Activated CD4-positive, alpha-beta memory T cell treated with anti-CD3 and anti-CD28 coated beads, Interleukin-2, amount 10 ng/mL, durations not matched to agents 7 days and 5 days (primary cell): ENCODE results near the gene ICA1L. TPM values are rescaled to one million over a fixed set of nuclear protein-coding genes. Genes with fewer than 3 reads are reported as not detected.

ENCODE experiments used
- CTCF ChIA-PET: fragments of 350-600 bp; sonication (Branson Sonifier 250); formaldehyde crosslinking; loops from one replicate; lab custom pipeline; 2021; ENCODE audit warnings: antibody characterized with exemption, inconsistent platforms; lab: Charles Lee
- POLR2A ChIA-PET: fragments of 350-600 bp; sonication (Branson Sonifier 250); formaldehyde crosslinking; loops from one replicate; lab custom pipeline; 2021; ENCODE audit warnings: antibody characterized with exemption; lab: Charles Lee
- DNase-seq: peaks from one replicate; pipeline ENCODE4 v3.0.0-alpha.2; 2020
- H3K27ac Mint-ChIP-seq: one replicate; pipeline ENCODE4 v1.8.0; 2021; ENCODE audit warnings: mild to moderate bottlenecking, mixed read lengths
- H3K27me3 Mint-ChIP-seq: one replicate; pipeline ENCODE4 v1.8.0; 2021; ENCODE audit warnings: mixed read lengths
- H3K36me3 Mint-ChIP-seq: one replicate; pipeline ENCODE4 v1.8.0; 2021; ENCODE audit warnings: low read depth, mixed read lengths
- H3K4me1 Mint-ChIP-seq: one replicate; pipeline ENCODE4 v1.8.0; 2021; ENCODE audit warnings: mixed read lengths
- H3K4me3 Mint-ChIP-seq: one replicate; pipeline ENCODE4 v1.8.0; 2021; ENCODE audit warnings: mild to moderate bottlenecking, mixed read lengths
- H3K9me3 Mint-ChIP-seq: one replicate; pipeline ENCODE4 v1.8.0; 2021; ENCODE audit warnings: mixed read lengths
- total RNA-seq, 2 experiments: library from RNA; stranded (reverse); gene quantifications; one replicate each; pipeline ENCODE4 v1.2.3, GENCODE V29; 2021

ICA1L gene
- total RNA-seq, 2 experiments from 2014 or later: 3.1 to 5.6 TPM

GRCh38 chr2:202764991-202765390 lies 106.6 kb downstream of the ICA1L start:
- Mint-ChIP-seq H3K27me3 (no peaks in the 10 kb centered on the region), H3K27ac (no peak overlapping the region), H3K36me3 (no peaks in the 10 kb centered on the region), H3K4me1 (no peaks in the 10 kb centered on the region), H3K4me3 (no peak overlapping the region), H3K9me3 (no peaks in the 10 kb centered on the region)
- CTCF ChIA-PET: interaction anchor here (0.6 kb wide), 1 partner anchor 1400 kb away, joined by 3 read pairs; no protein-coding TSS in a partner anchor
- POLR2A ChIA-PET: no interaction called here
- no peak for DNase-seq

GRCh38 chr2:202763916-202764315 lies 107.7 kb downstream of the ICA1L start:
- CTCF ChIA-PET: no interaction called here
- no peaks in the 10 kb centered on the region for H3K27me3 Mint-ChIP-seq
- H3K4me1 Mint-ChIP-seq: no peaks in the 10 kb centered on the region
- H3K27ac Mint-ChIP-seq: no peak overlapping the region
- H3K9me3 Mint-ChIP-seq: no peaks in the 10 kb centered on the region
- POLR2A ChIA-PET: no interaction called here
- H3K4me3 Mint-ChIP-seq: no peak overlapping the region
- H3K36me3 Mint-ChIP-seq: no peaks in the 10 kb centered on the region
- DNase-seq: no peak

GRCh38 chr2:202762556-202762955 lies 109.0 kb downstream of the ICA1L start:
- Mint-ChIP-seq H3K27ac (no peak overlapping the region), H3K4me3 (no peak overlapping the region), H3K36me3 (no peaks in the 10 kb centered on the region), H3K27me3 (no peaks in the 10 kb centered on the region), H3K9me3 (no peaks in the 10 kb centered on the region), H3K4me1 (no peaks in the 10 kb centered on the region)
- ChIA-PET POLR2A (no interaction called here), CTCF (no interaction called here)
- DNase-seq: no peak

- Mint-ChIP-seq H3K27me3 (no peaks in the 10 kb centered on the region), H3K36me3 (no peaks in the 10 kb centered on the region), H3K27ac (no peak overlapping the region), H3K4me1 (no peaks in the 10 kb centered on the region), H3K9me3 (no peaks in the 10 kb centered on the region), H3K4me3 (no peak overlapping the region)
- ChIA-PET CTCF (no interaction called here), POLR2A (no interaction called here)
- no peak for DNase-seq
These were observed 110.7 kb downstream of the ICA1L start for GRCh38 chr2:202760848-202761247.

- no peaks in the 10 kb centered on the region for H3K27me3 Mint-ChIP-seq
- DNase-seq: no peak
- POLR2A ChIA-PET: no interaction called here
- H3K27ac Mint-ChIP-seq: no peak overlapping the region
- H3K36me3 Mint-ChIP-seq: no peaks in the 10 kb centered on the region
- CTCF ChIA-PET: no interaction called here
- H3K9me3 Mint-ChIP-seq: peaks cover 2% of the 10 kb centered on the region
- no peak overlapping the region for H3K4me3 Mint-ChIP-seq
- H3K4me1 Mint-ChIP-seq: peaks cover 1% of the 10 kb centered on the region
These were observed 113.0 kb downstream of the ICA1L start for GRCh38 chr2:202758604-202759003.

- Mint-ChIP-seq H3K9me3 (peaks cover 2% of the 10 kb centered on the region), H3K4me3 (no peak overlapping the region), H3K36me3 (peaks cover 2% of the 10 kb centered on the region), H3K27me3 (no peaks in the 10 kb centered on the region), H3K4me1 (peaks cover 6% of the 10 kb centered on the region), H3K27ac (no peak overlapping the region)
- POLR2A ChIA-PET: no interaction called here
- CTCF ChIA-PET: no interaction called here
- DNase-seq: no peak
These were observed 113.4 kb downstream of the ICA1L start for GRCh38 chr2:202758128-202758527.

GRCh38 chr2:202757339-202757738 lies 114.2 kb downstream of the ICA1L start:
- peaks cover 5% of the 10 kb centered on the region for H3K36me3 Mint-ChIP-seq
- ChIA-PET CTCF (no interaction called here), POLR2A (no interaction called here)
- no peak for DNase-seq
- peaks cover 2% of the 10 kb centered on the region for H3K9me3 Mint-ChIP-seq
- no peak overlapping the region for H3K27ac Mint-ChIP-seq
- H3K4me3 Mint-ChIP-seq: no peak overlapping the region
- H3K27me3 Mint-ChIP-seq: no peaks in the 10 kb centered on the region
- peaks cover 6% of the 10 kb centered on the region for H3K4me1 Mint-ChIP-seq

- ChIA-PET CTCF (no interaction called here), POLR2A (no interaction called here)
- Mint-ChIP-seq H3K27me3 (no peaks in the 10 kb centered on the region), H3K27ac (no peak overlapping the region), H3K36me3 (peaks cover 5% of the 10 kb centered on the region), H3K9me3 (peaks cover 2% of the 10 kb centered on the region), H3K4me3 (no peak overlapping the region), H3K4me1 (peaks cover 6% of the 10 kb centered on the region)
- DNase-seq: no peak
These were observed 115.0 kb downstream of the ICA1L start for GRCh38 chr2:202756598-202756997.

GRCh38 chr2:202754936-202755335 lies 116.6 kb downstream of the ICA1L start:
- H3K4me1 Mint-ChIP-seq: peaks cover 8% of the 10 kb centered on the region
- peaks cover 2% of the 10 kb centered on the region for H3K9me3 Mint-ChIP-seq
- no peak overlapping the region for H3K27ac Mint-ChIP-seq
- peaks cover 5% of the 10 kb centered on the region for H3K36me3 Mint-ChIP-seq
- no peaks in the 10 kb centered on the region for H3K27me3 Mint-ChIP-seq
- ChIA-PET CTCF (no interaction called here), POLR2A (no interaction called here)
- H3K4me3 Mint-ChIP-seq: no peak overlapping the region
- DNase-seq: no peak

GRCh38 chr2:202752071-202752470 lies 119.5 kb downstream of the ICA1L start:
- Mint-ChIP-seq H3K4me1 (peaks cover 8% of the 10 kb centered on the region), H3K36me3 (peaks cover 5% of the 10 kb centered on the region), H3K9me3 (peaks cover 2% of the 10 kb centered on the region), H3K4me3 (no peak overlapping the region), H3K27ac (no peak overlapping the region), H3K27me3 (no peaks in the 10 kb centered on the region)
- no peak for DNase-seq
- POLR2A ChIA-PET: no interaction called here
- CTCF ChIA-PET: interaction anchor here (0.7 kb wide), 1 partner anchor 45 kb away, joined by 3 read pairs; no protein-coding TSS in a partner anchor

- ChIA-PET CTCF (interaction anchor here (0.6 kb wide), 1 partner anchor 17 kb away, joined by 3 read pairs; no protein-coding TSS in a partner anchor), POLR2A (no interaction called here)
- Mint-ChIP-seq H3K36me3 (peaks cover 5% of the 10 kb centered on the region), H3K27ac (no peak overlapping the region), H3K27me3 (no peaks in the 10 kb centered on the region), H3K4me1 (peaks cover 8% of the 10 kb centered on the region), H3K9me3 (peaks cover 3% of the 10 kb centered on the region), H3K4me3 (no peak overlapping the region)
- DNase-seq: no peak
These were observed 120.7 kb downstream of the ICA1L start for GRCh38 chr2:202750763-202751427.

- ChIA-PET POLR2A (no interaction called here), CTCF (interaction anchor here (0.6 kb wide), 1 partner anchor 175 kb away, joined by 3 read pairs; no protein-coding TSS in a partner anchor)
- Mint-ChIP-seq H3K27me3 (no peaks in the 10 kb centered on the region), H3K9me3 (peaks cover 4% of the 10 kb centered on the region), H3K4me3 (no peak overlapping the region), H3K27ac (no peak overlapping the region), H3K4me1 (peaks cover 8% of the 10 kb centered on the region), H3K36me3 (peaks cover 5% of the 10 kb centered on the region)
- no peak for DNase-seq
These were observed 122.1 kb downstream of the ICA1L start for GRCh38 chr2:202749477-202749876.

GRCh38 chr2:202743613-202744012 lies 128.0 kb downstream of the ICA1L start:
- ChIA-PET CTCF (interaction anchor here (0.5 kb wide), 1 partner anchor 156 kb away, joined by 7 read pairs; no protein-coding TSS in a partner anchor), POLR2A (no interaction called here)
- Mint-ChIP-seq H3K27ac (no peak overlapping the region), H3K4me3 (no peak overlapping the region), H3K27me3 (no peaks in the 10 kb centered on the region), H3K9me3 (peaks cover 18% of the 10 kb centered on the region), H3K36me3 (peaks cover 11% of the 10 kb centered on the region), H3K4me1 (no peaks in the 10 kb centered on the region)
- DNase-seq: no peak

- no peaks in the 10 kb centered on the region for H3K4me1 Mint-ChIP-seq
- peaks cover 7% of the 10 kb centered on the region for H3K36me3 Mint-ChIP-seq
- ChIA-PET POLR2A (interaction anchor here (0.7 kb wide), 1 partner anchor 101 kb away, joined by 4 read pairs; no protein-coding TSS in a partner anchor), CTCF (no interaction called here)
- H3K27me3 Mint-ChIP-seq: no peaks in the 10 kb centered on the region
- H3K9me3 Mint-ChIP-seq: peaks cover 10% of the 10 kb centered on the region
- H3K4me3 Mint-ChIP-seq: no peak overlapping the region
- no peak overlapping the region for H3K27ac Mint-ChIP-seq
- no peak for DNase-seq
These were observed 134.7 kb downstream of the ICA1L start for GRCh38 chr2:202736826-202737225.
